ENCODE measurements around the gene KRTAP12-1. TPM values are rescaled to one million over a fixed set of nuclear protein-coding genes. Genes with fewer than 3 reads are reported as not detected.

KRTAP12-1 gene
- total and polyA plus RNA-seq, 9 of the 15 experiments (the other 6 are each of a cell fraction or from before 2014, with no cell fraction given) = not detected

DNA sequence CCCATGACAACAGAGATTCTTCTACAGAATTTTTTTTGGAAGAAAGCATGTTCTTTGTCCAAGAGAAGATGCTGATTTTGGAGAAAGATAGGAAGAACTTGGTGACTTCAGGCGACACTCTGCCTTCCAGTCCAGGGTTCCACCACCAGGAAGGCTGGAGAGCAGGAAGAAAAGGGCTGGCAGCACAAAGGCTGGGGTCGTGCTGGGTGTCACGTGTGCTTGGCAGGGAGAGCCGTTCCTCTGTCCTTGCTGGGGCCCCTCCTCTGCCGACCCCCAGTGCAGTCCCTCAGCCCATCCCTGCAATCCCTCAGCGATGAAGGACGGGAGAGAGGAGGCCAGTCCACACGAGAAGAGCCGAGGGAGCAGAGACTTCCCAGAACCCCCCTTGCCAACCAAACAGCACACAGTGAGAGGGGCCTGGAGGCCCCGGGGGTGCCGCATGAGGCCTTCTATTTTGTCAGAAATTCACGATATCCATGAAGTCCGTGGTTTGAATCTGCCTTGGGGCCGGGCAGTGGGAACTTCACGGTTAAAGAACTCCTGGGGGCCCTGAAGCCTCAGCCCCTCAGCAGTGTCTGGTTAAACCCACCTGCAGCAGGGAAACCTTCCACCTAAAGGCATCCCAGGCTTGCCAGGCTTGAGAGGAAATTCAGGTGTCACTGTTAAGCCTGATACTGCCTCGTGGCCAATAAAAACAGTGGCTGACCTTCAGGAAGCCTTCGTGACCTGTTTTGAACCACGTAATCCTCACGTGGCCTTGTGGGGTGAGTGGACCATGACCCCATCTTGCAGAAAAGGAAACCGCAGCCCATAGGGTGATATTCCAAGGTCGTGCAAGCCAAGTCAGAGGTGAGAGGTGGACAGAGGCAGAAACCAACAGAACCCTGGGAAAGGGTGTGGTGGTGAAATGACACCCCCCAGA lies 18.4 kb upstream of the KRTAP12-1 start (continued):
- TF ChIP-seq TCF3 (CRISPR knock-in tag; IDR thresholded peaks at IDR 0.05) (no peak), MAZ (CRISPR knock-in tag; conservative IDR thresholded peaks at IDR 0.05 in 1 of 2, IDR thresholded peaks at IDR 0.05 in 1 of 2) (no peak)

DNA sequence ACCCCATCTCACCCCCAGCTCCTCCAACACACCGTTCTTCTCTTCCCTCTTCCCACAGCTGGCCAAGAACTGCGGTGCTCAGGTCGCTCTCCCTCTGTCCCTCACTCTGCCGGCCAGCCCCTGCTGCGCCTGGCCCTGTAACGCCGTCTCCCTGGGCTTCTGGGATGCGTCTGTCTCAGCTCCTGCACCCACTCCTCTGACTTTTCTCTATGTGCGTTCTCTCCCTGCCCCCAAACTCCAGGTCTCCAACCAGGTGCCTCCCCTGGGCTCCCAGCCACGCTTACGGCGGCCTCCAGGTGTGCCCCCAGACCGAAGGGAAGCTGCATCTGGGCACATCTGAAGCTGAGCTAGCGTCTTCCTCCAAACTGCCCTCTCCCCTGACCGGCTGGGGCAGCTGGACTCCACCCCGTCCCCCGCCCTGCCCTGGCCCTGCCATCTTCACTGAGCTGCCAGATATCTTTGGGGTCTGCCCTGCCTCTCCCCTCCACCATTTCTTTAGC lies 17.6 kb upstream of the KRTAP12-1 start:
- Histone ChIP-seq H3K4me2 (ENCODE audit: insufficient read depth, low read length) (no peak overlapping the region), H3K36me3 (ENCODE audit: control insufficient read depth, insufficient read depth, low read length) (no peaks in the 10 kb centered on the region), H4K20me1 (replicated peaks; ENCODE audit: control insufficient read depth, insufficient read depth, low read length) (no peaks in the 10 kb centered on the region; the same call in 1 of the 2 replicates), H3K9me3 (replicated peaks; ENCODE audit: control insufficient read depth, insufficient read depth, low read depth, low read length) (no peaks in the 10 kb centered on the region), H3K9ac (ENCODE audit: insufficient read depth in 1 of 2, low read depth in 2 of 2, low read length in 2 of 2) (no peak overlapping the region; a peak in 1 of 4 replicates), H3K27me3 (ENCODE audit: control insufficient read depth in 2 of 2, insufficient read depth in 2 of 2, low read length in 2 of 2) (peaks cover 46 to 92% of the 10 kb centered on the region in 2 experiments), H3K9me1 (ENCODE audit: control insufficient read depth, insufficient read depth, low read length) (peaks cover 3% of the 10 kb centered on the region), H3K4me1 (replicated peaks in 1 of 2; ENCODE audit: control insufficient read depth in 2 of 2, insufficient read depth in 2 of 2, low read length in 2 of 2) (0 out of 5 replicates have a peak, but pooled peaks cover 0 to 7% of the 10 kb centered on the region in 2 experiments), H2AFZ (ENCODE audit: low read depth, low read length) (no peak overlapping the region), H3K27ac (ENCODE audit: extremely low read depth, low read depth, low read length) (no peak overlapping the region), H3K79me2 (ENCODE audit: control insufficient read depth, insufficient read depth, low read length) (no peaks in the 10 kb centered on the region), H3K4me3 (no peak overlapping the region)
- ChIA-PET POLR2A (interaction anchor here (1.1 to 1.2 kb wide), 2 partner anchors 9 to 27 kb away, joined by 3 read pairs; no protein-coding TSS in a partner anchor), CTCF (ENCODE audit: low intra/inter-chr PET ratio) (no interaction called here)
- WGBS (ENCODE audit: insufficient coverage, low coverage, missing lambda C conversion rate) = 2% methylated on average over 16 of the region's 17 CpGs
- DNase-seq (ENCODE audit: extremely low read depth in 1 of 4, low spot score in 3 of 4) (peak in 1 of 4 experiments; percentile 4), ATAC-seq (peak; percentile 20; the same call in 1 of the 3 replicates), FAIRE-seq (no peak)
- intact Hi-C loops (cut with micrococcal nuclease) (no loop called here), in situ Hi-C loops (cut with MboI) (no loop called here)
- no TSS peak for BruUV-seq (replicated peaks)
- TF ChIP-seq PPARD (CRISPR knock-in tag; IDR thresholded peaks at IDR 0.05) (no peak), ZNF146 (CRISPR knock-in tag; IDR thresholded peaks at IDR 0.05; ENCODE audit: unreplicated experiment) (no peak), RUNX1 (IDR thresholded peaks at IDR 0.05; ENCODE audit: low read depth) (no peak), NR2C2 (CRISPR knock-in tag; IDR thresholded peaks at IDR 0.05) (no peak), NR2C2 (tag; IDR thresholded peaks at IDR 0.05) (no peak), MED1 (CRISPR knock-in tag; IDR thresholded peaks at IDR 0.05; ENCODE audit: borderline replicate concordance) (no peak), XRCC5 (IDR thresholded peaks at IDR 0.05; ENCODE audit: low read depth, low read length) (no peak)
- TF ChIP-seq, protein P1, sequence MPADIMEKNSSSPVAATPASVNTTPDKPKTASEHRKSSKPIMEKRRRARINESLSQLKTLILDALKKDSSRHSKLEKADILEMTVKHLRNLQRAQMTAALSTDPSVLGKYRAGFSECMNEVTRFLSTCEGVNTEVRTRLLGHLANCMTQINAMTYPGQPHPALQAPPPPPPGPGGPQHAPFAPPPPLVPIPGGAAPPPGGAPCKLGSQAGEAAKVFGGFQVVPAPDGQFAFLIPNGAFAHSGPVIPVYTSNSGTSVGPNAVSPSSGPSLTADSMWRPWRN (IDR thresholded peaks at IDR 0.05; ENCODE audit: low read depth) = no peak
- TF ChIP-seq, protein P2, sequence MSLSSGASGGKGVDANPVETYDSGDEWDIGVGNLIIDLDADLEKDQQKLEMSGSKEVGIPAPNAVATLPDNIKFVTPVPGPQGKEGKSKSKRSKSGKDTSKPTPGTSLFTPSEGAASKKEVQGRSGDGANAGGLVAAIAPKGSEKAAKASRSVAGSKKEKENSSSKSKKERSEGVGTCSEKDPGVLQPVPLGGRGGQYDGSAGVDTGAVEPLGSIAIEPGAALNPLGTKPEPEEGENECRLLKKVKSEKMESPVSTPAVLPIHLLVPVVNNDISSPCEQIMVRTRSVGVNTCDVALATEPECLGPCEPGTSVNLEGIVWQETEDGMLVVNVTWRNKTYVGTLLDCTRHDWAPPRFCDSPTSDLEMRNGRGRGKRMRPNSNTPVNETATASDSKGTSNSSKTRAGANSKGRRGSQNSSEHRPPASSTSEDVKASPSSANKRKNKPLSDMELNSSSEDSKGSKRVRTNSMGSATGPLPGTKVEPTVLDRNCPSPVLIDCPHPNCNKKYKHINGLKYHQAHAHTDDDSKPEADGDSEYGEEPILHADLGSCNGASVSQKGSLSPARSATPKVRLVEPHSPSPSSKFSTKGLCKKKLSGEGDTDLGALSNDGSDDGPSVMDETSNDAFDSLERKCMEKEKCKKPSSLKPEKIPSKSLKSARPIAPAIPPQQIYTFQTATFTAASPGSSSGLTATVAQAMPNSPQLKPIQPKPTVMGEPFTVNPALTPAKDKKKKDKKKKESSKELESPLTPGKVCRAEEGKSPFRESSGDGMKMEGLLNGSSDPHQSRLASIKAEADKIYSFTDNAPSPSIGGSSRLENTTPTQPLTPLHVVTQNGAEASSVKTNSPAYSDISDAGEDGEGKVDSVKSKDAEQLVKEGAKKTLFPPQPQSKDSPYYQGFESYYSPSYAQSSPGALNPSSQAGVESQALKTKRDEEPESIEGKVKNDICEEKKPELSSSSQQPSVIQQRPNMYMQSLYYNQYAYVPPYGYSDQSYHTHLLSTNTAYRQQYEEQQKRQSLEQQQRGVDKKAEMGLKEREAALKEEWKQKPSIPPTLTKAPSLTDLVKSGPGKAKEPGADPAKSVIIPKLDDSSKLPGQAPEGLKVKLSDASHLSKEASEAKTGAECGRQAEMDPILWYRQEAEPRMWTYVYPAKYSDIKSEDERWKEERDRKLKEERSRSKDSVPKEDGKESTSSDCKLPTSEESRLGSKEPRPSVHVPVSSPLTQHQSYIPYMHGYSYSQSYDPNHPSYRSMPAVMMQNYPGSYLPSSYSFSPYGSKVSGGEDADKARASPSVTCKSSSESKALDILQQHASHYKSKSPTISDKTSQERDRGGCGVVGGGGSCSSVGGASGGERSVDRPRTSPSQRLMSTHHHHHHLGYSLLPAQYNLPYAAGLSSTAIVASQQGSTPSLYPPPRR (CRISPR knock-in tag; IDR thresholded peaks at IDR 0.05; ENCODE audit: borderline replicate concordance) = no peak
- TF ChIP-seq, protein P3, sequence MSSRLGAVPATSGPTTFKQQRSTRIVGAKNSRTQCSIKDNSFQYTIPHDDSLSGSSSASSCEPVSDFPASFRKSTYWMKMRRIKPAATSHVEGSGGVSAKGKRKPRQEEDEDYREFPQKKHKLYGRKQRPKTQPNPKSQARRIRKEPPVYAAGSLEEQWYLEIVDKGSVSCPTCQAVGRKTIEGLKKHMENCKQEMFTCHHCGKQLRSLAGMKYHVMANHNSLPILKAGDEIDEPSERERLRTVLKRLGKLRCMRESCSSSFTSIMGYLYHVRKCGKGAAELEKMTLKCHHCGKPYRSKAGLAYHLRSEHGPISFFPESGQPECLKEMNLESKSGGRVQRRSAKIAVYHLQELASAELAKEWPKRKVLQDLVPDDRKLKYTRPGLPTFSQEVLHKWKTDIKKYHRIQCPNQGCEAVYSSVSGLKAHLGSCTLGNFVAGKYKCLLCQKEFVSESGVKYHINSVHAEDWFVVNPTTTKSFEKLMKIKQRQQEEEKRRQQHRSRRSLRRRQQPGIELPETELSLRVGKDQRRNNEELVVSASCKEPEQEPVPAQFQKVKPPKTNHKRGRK (tag; IDR thresholded peaks at IDR 0.05) = no peak
